Activated CD4-positive, alpha-beta T cell treated with anti-CD3 and anti-CD28 coated beads for 24 hours (primary cell): ENCODE measurements around the gene CNTROB.

Source experiments
- DNase-seq, 2 donors: peaks; one replicate each; pipeline ENCODE4 v3.0.0-alpha.2; 2020; ENCODE audit warnings: low read depth in 2 of 2

CNTROB gene

GRCh38 chr17:7931709-7932482 lies at the start of gene CNTROB, which contains the start of gene TRAPPC1:
Gene CNTROB, plus strand, starts transcription at chr17:7932206. Its CDS starts 874 bp downstream, at chr17:7933080.
Gene TRAPPC1, minus strand, starts transcription at chr17:7931946. Its CDS starts 117 bp downstream, at chr17:7931829.
- DNase-seq = peak; percentile 99

- no peak for DNase-seq
These were observed 49.4 kb upstream of the CNTROB start for GRCh38 chr17:7882629-7883028.

DNA sequence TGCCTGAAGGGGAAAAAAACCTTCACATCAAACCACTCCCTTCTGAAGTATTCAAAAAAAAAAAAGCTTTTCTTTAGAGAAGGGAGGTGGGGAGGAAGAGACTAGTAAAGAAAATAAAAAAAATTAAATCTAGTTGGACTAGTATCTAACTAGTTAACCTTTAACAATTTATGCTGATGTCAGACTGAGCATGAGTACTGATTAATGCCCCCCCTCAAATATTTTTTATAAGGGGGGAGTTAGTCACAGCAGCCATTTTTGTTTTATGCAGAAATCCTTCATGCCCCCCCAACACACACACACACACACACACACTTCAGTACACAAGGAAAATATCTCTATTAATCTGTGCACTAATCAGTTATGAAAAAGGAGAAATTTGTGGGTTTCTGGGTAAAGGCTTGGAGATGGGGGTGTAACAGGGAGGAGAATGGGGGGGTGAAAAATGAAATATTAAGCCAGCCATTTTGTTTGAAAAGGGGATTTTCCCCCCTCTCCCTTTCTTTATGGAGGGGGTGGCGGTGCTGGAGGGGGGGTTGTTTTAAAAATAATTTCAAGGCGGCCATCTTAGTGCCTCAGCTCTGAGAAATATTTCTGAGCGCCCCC lies 48.1 kb upstream of the CNTROB start:
- peak in 1 of 2 donors; percentile 20 for DNase-seq

DNA sequence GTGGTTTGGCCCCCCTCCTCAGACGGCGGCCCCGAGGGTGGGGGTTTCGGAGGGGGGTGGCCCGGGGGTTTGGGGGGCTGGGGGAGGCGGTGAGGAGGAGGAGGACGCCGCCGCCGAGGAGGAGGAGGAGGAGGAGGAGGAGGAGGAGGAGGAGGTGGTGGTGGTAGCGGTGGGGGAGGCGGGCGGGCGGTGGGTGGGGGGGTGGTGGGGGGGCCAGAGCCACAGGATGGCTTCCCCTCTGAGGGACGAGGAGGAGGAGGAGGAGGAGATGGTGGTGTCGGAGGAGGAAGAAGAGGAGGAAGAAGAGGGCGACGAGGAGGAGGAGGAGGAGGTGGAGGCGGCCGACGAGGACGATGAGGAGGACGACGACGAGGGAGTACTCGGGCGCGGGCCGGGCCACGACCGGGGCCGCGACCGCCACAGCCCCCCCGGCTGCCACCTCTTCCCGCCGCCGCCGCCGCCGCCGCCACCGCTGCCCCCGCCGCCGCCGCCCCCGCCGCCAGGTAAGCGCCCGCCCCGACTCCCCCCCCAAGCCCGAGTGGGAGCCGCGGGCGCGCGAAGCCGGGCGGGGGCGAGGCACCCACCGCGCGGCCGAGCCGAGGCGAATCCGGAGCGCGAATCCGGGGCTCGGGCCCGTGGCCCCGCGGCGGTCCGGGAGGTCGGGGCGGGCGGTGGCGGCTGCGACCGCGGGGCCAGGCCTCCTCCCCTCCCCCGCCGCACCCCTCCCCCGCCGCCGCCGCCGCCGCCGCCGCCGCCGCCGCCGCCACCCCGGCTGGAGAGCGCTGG lies 47.2 kb upstream of the CNTROB start:
- peak in 1 of 2 donors; percentile 13 for DNase-seq

DNA sequence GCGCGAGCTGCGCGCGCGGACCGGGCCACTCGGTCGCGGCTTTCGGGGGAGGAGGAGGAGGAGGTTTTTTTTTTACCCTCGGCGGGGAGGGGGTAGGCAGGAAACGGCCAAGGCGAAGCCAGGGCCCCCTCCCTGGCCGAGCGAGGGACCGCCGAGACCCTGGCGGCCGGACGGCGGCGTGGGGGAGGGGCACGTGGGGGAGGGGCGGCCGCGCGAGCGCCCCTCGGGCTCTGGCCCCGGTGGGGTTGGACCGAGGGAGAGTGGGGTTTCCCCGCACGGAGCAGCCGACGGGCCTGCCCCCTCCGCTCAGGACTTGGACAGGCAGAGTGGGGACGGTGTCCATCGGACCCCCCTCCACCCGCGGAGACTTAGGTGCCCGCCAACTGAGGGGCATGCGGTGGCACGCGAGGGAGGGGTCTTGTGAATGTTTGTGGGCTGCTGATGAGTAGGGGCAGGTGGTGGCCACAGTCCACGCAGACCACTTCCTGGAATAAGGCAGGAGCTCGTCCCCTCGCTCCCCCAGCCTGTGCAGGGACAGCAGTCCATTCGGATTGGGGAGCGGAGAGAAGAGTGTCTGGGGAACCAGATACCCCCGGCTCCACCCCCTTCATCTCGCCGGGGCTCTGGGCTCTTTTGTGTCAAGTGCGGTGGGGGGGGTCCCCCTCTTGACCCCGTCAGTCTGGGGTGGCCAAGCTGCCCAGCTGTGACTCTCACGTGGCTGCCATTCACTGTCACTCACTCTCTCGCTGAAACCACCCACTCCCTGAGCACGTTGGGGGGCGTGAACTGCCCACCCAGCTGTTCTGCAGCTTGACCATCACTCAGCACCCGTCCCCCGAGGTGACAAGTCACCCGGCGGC lies 46.4 kb upstream of the CNTROB start:
- peak; percentile 19 to 25 for DNase-seq

GRCh38 chr17:7886227-7887037 lies 45.6 kb upstream of the CNTROB start:
- peak; percentile 24 to 29 for DNase-seq

GRCh38 chr17:7887038-7887481 lies 44.9 kb upstream of the CNTROB start:
- DNase-seq = no peak

DNA sequence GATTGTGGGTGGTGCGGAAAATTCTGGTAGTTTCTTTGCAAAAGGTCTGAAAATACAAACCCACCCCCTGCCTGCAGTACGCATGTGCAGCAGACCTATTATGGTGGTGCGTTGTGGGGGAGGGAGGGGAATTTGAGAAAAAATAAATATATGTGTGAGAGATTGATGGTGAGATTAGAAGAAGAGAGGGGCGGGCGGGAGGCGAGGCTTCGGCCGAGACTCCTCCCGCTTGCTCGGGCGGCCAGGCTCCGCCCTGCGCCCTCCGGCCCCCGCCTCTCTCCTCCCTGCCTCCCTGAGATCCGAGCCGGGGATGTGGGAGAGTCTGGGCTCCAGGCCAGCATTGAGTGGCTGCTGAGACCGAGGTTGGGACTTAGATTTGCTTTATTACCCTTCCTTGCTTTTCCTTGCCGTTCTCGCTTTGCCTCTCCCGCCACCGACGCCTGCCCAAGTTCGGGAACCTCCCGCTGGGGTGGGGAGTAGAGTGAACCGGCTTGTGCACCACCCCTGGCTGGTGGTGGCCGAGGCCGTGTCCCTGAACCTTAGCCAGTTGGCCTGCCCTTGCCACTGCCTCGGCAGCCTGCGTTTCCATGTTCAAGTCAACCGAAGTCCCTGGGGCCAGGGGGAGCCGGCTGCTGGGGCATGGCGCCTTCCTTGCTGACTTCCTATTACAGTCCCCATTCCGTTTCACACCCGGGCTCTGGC lies 44.4 kb upstream of the CNTROB start:
- DNase-seq = peak; percentile 78 to 82

DNA sequence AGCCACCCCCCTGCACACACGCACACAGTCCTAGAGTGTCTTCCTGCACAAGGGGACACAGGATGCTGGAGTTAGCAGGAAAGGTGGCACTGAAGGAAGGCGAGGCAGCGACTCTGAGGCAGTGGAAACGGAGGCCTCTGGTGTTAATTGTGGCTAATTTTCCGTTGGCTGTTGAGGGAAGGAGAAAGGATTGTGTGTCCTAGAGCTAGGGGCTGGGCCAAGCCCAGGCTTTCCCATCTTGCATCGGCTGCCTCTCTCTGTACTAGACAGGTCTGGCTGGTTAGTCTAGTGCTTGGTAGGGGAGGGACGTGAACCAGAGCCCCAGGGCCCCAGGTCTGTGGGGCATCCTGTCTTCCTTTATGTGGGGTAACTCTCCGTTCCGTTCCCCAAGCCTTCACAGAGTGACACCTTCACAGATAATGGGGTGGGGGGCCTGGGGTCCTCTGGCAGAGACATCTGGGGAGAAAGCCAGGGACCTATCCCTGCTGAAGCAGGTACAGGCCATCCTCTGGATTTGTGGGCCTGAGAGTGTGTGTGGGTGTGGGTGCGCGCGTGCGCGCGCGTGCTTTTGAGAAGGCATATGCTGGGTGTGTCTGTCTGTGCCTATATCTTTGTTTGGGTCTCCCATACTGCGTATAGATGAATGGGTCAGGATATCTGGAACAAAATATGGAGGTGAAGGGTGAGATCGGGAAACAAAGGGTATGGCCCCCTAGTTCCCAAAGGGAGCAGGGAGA lies 43.7 kb upstream of the CNTROB start, which contains the start of gene CHD3:
CHD3 (plus strand) TSS at position 606 of the 737 bp plus-strand sequence. CDS start 212 bp downstream, outside the sequence.
- DNase-seq = peak; percentile 44 to 54

DNA sequence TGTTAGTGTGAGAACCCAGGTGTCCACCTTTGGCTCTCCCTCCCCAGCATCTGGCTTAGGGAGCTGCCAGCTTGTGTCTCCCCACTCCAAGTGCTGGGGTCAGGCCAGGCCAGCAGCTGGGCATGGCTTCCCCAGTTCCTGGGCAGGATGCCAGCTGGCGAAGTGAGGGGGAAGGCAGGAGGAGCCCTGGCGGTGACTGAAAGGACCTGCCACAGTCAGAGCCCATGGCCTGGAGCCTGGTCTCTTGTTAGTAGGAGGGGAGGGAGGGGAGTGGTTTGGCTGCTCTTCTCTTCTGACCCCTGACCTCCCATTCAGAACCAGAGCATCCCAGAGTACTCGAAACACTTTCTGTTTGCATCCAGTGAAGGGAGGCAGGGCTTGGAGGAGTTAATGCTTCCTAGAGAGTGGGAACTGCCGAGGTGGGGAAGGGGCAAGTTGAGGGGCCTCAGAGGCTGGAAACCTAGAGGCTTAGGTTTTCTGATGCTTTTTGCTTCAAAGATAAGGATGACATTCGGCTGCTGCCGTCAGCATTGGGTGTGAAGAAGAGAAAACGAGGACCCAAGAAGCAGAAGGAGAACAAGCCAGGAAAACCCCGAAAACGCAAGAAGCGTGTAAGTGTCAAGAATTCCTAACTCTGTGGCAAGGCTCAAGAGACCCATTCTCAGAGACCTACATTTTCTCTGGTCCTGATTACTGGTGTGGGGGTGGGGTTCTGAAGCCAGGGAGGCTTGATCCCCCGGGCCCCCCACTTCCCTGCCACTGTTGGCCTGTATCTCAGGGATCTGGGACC lies 42.6 kb upstream of the CNTROB start:
- peak in 1 of 2 donors; percentile 15 for DNase-seq

- no peak for DNase-seq
These were observed 38.7 kb upstream of the CNTROB start for GRCh38 chr17:7893187-7893880.

DNA sequence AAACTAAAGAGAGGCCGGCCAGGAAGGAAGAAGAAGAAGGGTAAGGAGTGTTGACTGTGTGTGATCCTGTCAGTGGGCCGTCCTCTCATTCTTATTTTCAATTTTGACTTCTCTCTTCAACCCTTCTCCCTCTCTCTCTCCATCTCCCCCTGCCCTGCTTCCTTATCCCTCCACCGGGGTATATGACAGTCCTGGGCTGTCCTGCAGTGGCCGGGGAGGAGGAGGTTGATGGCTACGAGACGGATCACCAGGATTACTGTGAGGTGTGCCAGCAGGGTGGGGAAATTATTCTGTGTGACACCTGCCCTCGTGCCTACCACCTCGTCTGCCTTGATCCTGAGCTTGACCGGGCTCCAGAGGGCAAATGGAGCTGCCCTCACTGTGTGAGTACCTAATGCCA lies 37.8 kb upstream of the CNTROB start:
- DNase-seq = no peak

DNA sequence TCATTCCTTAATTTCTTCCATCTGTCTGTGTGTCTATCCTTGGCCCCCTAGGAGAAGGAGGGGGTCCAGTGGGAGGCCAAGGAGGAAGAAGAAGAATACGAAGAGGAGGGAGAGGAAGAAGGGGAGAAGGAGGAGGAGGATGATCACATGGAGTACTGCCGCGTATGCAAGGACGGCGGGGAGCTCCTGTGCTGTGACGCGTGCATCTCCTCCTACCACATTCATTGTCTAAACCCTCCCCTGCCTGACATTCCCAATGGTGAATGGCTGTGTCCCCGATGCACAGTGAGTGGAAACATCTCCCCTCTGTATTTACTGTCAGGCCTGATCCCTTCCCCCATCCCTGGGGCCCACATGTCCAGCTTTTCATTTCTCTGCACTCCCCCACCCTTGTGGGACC lies 37.1 kb upstream of the CNTROB start:
- no peak for DNase-seq

- no peak for DNase-seq
These were observed 34.9 kb upstream of the CNTROB start for GRCh38 chr17:7897090-7897489.

GRCh38 chr17:7897773-7898172 lies 34.2 kb upstream of the CNTROB start:
- DNase-seq = no peak

- no peak for DNase-seq
These were observed 28.6 kb upstream of the CNTROB start for GRCh38 chr17:7903154-7904103.
